Pancreas (tissue), 10 donors: ENCODE data around the gene RAB3GAP1. TPM values are rescaled to one million over a fixed set of nuclear protein-coding genes. Genes with fewer than 3 reads are reported as not detected.

ENCODE experiments used
- ATAC-seq, 4 donors: fragments of 200-7000 bp; cut with Tn5 transposase; one replicate each; pipeline versions ENCODE4 v1.8.0 to v1.9.1; 2020; ENCODE audit warnings: mild to moderate bottlenecking in 4 of 4, moderate library complexity in 4 of 4
- DNase-seq, 6 donors: peaks; one replicate each; pipeline ENCODE4 v3.0.0-alpha.2; 2020
- FAIRE-seq: peaks from 2 replicates; lab custom pipeline; 2012; peaks lifted over from hg19 to GRCh38; lab: Jason Lieb, UNC
- H3K27ac ChIP-seq, 4 donors: fragments of 200-600 bp; sonication (generic); 1 replicate in 3 of 4; 2 replicates in 1 of 4; pipeline versions ENCODE4 v1.5.0 to v1.8.0; 2020
- H3K27me3 ChIP-seq, 4 donors: fragments of 200-600 bp; one replicate each; pipeline ENCODE4 v1.8.0; 2021
- H3K36me3 ChIP-seq, 3 donors: fragments of 200-600 bp; sonication (generic) in 1 of 3; one replicate each; pipeline versions ENCODE4 v1.5.0 to v1.8.0; 2020 to 2021
- H3K4me1 ChIP-seq, 3 donors: fragments of 200-600 bp; one replicate each; pipeline ENCODE4 v1.8.0; 2021
- H3K4me3 ChIP-seq, 4 donors: fragments of 200-600 bp; sonication (generic) in 2 of 4; one replicate each; pipeline versions ENCODE4 v1.5.0 to v1.8.0; 2020 to 2021
- H3K9me3 ChIP-seq, 4 donors: fragments of 200-600 bp; one replicate each; pipeline ENCODE4 v1.8.0; 2021
- CTCF ChIP-seq, 4 donors: fragments of 200-600 bp; sonication (generic) in 3 of 4; IDR thresholded peaks; one replicate each; pipeline versions ENCODE4 v1.5.0 to v1.8.0; 2021; ENCODE audit warnings: antibody characterized with exemption in 4 of 4
- WGBS, 2 donors: extraction: QIAGEN DNeasy Blood & Tissue Kit; methylation state at CpG; one replicate each; pipeline ENCODE4 v1.1.7; 2013; 5-methylcytosine and 5-hydroxymethylcytosine counted together
- intact Hi-C, 3 donors: fragments of 100-400 bp; cut with DNase I; formaldehyde crosslinking; loops; one replicate each; pipeline versions ENCODE4 v1.11.1 to v1.14.2; 2022
- polyA plus RNA-seq, 2 donors: library from polyadenylated mRNA; stranded (reverse); fragments of 200-250 nt; gene quantifications; one replicate each; pipeline ENCODE4 v1.2.3, GENCODE V29; 2013
- total RNA-seq, 6 donors: library from RNA; stranded (reverse); fragmentation: NEBNext Ultra II Directional in 4 of 6; extraction: Animal tissue kit (Norgen Biotek cat#: 25700) in 4 of 6; gene quantifications; one replicate each; pipeline versions ENCODE4 v1.2.1 to v1.2.4, GENCODE V29; 2021 to 2023
- donor health status: healthy with polysubstance abuse.
- donor health status: DM: no; HTN: no; CAD: no; lungs with moderate emphysema.
- donor health status: DM: no; HTN: no; CAD: no.
- donor health status: control.
- donor health status: control.
- donor health status: Bipolar disorder and iron deficiency.
- donor health status: DM: yes; HTN: yes; CAD: no.
- donor health status: DM: no; HTN: no; CAD: no.
- donor health status: DM: no; HTN: no; CAD: no.
- donor health status: DM: yes; HTN: yes; CAD: no.

RAB3GAP1 gene
- total and polyA plus RNA-seq, 8 donors: 10.3 to 25.5 (median 22.3) TPM

DNA sequence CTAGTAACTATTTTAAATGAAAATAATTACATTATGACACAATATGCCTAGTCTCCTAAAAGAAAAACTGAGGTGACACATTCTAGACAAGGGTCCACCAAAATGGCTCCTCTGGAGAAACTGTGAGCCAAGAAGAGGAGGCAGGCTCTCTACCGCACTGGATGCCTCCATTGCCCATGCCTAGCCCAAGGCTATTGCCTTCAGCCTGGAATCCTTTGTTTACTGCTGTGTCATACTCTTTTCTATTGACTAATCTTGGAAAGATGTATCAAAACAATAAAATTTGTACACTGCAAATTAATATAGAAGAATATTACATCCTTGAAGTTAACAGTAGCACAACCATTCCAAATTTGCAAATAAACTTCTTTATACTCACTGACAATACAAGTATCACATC lies 167.1 kb downstream of the RAB3GAP1 start:
- no peak for FAIRE-seq
- TF ChIP-seq CTCF (IDR thresholded peaks at IDR 0.05): no peak
- 95 to 100% methylated on average over 1 of the region's 1 CpG for WGBS, 2 donors

More for the DNA sequence above, 167.1 kb downstream of the RAB3GAP1 start:
- H3K27ac ChIP-seq: no peak overlapping the region
- H3K9me3 ChIP-seq: no peaks in the 10 kb centered on the region
- ATAC-seq (no peak), DNase-seq (no peak)
- no peaks in the 10 kb centered on the region for H3K4me1 ChIP-seq
- no peak overlapping the region for H3K4me3 ChIP-seq
- H3K36me3 ChIP-seq: no peaks in the 10 kb centered on the region
- intact Hi-C loops: no loop called here
- H3K27me3 ChIP-seq: no peaks in the 10 kb centered on the region

Other genes starting within 250 kb of the RAB3GAP1 start
- under 1 TPM in 3 of 6 donors, not detected in 3; 0.12 to 0.24 (median 0.19) TPM for gene ACMSD, start 213.7 kb upstream of the RAB3GAP1 start, total RNA-seq
- gene ACMSD, start 213.7 kb upstream of the RAB3GAP1 start, polyA plus RNA-seq: 1 to 10 TPM in 1 of 2 donors, under 1 TPM in 1; 0.61 to 3.4 TPM
- 10 to 100 TPM; 17.2 to 32.6 (median 20.8) TPM for gene CCNT2, start 133.5 kb upstream of the RAB3GAP1 start, total RNA-seq
- 10 to 100 TPM; 10.9 to 21.9 TPM for gene CCNT2, start 133.5 kb upstream of the RAB3GAP1 start, polyA plus RNA-seq
- gene MAP3K19, start 4.8 kb upstream of the RAB3GAP1 start, total RNA-seq: not detected
- gene MAP3K19, start 4.8 kb upstream of the RAB3GAP1 start, polyA plus RNA-seq: not detected